Glutamatergic neuron (in vitro differentiated cells): Measurements from ENCODE around the gene SLAIN2. TPM values are rescaled to one million over a fixed set of nuclear protein-coding genes. Genes with fewer than 3 reads are reported as not detected.

Experiments used
- DNase-seq: peaks from one replicate; pipeline ENCODE4 v3.0.0; 2022
- H3K27ac Mint-ChIP-seq: one replicate; pipeline ENCODE4 v1.8.0; 2020; ENCODE audit warnings: mild to moderate bottlenecking, mixed read lengths, inconsistent platforms; ENCODE audit not compliant: unreplicated experiment
- H3K27me3 Mint-ChIP-seq: one replicate; pipeline ENCODE4 v1.8.0; 2020; ENCODE audit warnings: mild to moderate bottlenecking, moderate library complexity, mixed read lengths, inconsistent platforms; ENCODE audit not compliant: unreplicated experiment
- H3K36me3 Mint-ChIP-seq: one replicate; pipeline ENCODE4 v1.8.0; 2020; ENCODE audit warnings: mild to moderate bottlenecking, mixed read lengths, inconsistent platforms; ENCODE audit not compliant: unreplicated experiment
- H3K4me1 Mint-ChIP-seq: one replicate; pipeline ENCODE4 v1.8.0; 2020; ENCODE audit warnings: mild to moderate bottlenecking, low read depth, mixed read lengths, inconsistent platforms; ENCODE audit not compliant: unreplicated experiment
- H3K4me3 Mint-ChIP-seq: one replicate; pipeline ENCODE4 v1.8.0; 2020; ENCODE audit warnings: mild to moderate bottlenecking, mixed read lengths, inconsistent platforms; ENCODE audit not compliant: unreplicated experiment
- H3K9me3 Mint-ChIP-seq: one replicate; pipeline ENCODE4 v1.8.0; 2020; ENCODE audit warnings: mild to moderate bottlenecking, moderate library complexity, mixed read lengths, inconsistent platforms; ENCODE audit not compliant: unreplicated experiment
- total RNA-seq: library from RNA; stranded (reverse); fragmentation: NEBNext Ultra II Directional; extraction: Animal tissue kit (Norgen Biotek cat#: 25700); gene quantifications from one replicate; pipeline ENCODE4 v1.2.1, GENCODE V29; 2021; ENCODE audit not compliant: unreplicated experiment
- TF ChIP-seq, protein P1 (sequence below): fragments of 200-600 bp; sonication (generic); IDR thresholded peaks from one replicate; pipeline ENCODE4 v1.5.0; 2021; ENCODE audit not compliant: partially characterized antibody, unreplicated experiment

SLAIN2 gene
- total RNA-seq, 1 donor from 2014 or later: 72.6 TPM

DNA sequence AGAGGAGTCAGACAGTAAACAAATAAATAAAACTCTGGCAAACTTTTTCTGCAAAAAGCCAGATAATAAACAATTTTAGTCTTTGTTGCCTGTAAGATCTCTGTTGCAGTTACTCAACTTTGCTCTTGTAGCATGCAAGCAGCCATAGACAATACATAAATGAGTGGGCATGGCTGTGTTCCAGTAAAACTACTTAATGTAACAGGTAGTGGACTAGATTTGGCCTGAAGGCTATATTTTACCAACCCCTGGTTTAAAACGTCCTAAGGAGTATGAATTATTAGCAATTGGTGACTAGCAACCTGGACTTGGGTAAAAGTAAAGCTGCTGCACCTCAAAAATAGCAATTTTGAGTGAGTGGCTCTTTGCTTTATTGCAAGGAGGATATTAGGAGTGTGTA, 30.9 kb downstream of the SLAIN2 start:
- peaks cover 1% of the 10 kb centered on the region for H3K27me3 Mint-ChIP-seq
- no peaks in the 10 kb centered on the region for H3K36me3 Mint-ChIP-seq
- H3K9me3 Mint-ChIP-seq: peaks cover 3% of the 10 kb centered on the region
- TF ChIP-seq, protein P1, sequence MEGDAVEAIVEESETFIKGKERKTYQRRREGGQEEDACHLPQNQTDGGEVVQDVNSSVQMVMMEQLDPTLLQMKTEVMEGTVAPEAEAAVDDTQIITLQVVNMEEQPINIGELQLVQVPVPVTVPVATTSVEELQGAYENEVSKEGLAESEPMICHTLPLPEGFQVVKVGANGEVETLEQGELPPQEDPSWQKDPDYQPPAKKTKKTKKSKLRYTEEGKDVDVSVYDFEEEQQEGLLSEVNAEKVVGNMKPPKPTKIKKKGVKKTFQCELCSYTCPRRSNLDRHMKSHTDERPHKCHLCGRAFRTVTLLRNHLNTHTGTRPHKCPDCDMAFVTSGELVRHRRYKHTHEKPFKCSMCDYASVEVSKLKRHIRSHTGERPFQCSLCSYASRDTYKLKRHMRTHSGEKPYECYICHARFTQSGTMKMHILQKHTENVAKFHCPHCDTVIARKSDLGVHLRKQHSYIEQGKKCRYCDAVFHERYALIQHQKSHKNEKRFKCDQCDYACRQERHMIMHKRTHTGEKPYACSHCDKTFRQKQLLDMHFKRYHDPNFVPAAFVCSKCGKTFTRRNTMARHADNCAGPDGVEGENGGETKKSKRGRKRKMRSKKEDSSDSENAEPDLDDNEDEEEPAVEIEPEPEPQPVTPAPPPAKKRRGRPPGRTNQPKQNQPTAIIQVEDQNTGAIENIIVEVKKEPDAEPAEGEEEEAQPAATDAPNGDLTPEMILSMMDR: no peak
- no peak overlapping the region for H3K4me3 Mint-ChIP-seq
- DNase-seq: no peak
- H3K27ac Mint-ChIP-seq: no peak overlapping the region
- peaks cover 10% of the 10 kb centered on the region for H3K4me1 Mint-ChIP-seq

DNA sequence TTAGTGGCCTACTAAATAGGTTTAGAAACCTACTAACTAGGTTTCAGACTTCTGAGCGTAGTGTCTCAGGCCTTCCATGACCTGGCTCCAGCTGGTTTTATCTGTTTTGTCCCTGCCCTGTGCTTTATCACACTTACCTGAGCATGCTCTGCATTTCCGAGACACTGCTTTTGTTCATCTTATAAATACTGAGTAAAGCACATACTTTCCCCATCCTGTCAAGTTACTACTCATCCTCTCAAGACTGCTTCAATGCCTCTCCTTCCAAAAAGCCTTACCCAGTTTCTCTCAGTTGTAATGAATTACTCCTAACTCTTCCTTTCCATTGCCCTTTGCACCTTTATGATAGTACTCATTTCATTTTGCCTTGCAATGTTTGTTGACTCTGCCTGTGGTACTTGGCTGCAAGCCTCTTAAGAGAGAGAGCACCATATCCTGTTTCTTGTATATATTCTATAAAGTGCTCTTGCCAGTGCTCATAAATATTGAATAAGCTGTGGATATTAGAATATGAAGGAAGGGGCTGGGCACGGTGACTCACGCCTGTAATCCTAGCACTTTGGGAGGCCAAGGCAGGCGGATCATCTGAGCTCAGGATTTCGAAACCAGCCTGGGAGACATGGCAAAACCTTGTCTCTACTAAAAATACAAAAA, 34.4 kb downstream of the SLAIN2 start:
- Mint-ChIP-seq H3K36me3 (no peaks in the 10 kb centered on the region), H3K27ac (peak overlapping the region; percentile 7), H3K4me3 (no peak overlapping the region), H3K9me3 (peaks cover 3% of the 10 kb centered on the region), H3K4me1 (peaks cover 12% of the 10 kb centered on the region), H3K27me3 (peaks cover 1% of the 10 kb centered on the region)
- TF ChIP-seq, protein P1: no peak
- no peak for DNase-seq

DNA sequence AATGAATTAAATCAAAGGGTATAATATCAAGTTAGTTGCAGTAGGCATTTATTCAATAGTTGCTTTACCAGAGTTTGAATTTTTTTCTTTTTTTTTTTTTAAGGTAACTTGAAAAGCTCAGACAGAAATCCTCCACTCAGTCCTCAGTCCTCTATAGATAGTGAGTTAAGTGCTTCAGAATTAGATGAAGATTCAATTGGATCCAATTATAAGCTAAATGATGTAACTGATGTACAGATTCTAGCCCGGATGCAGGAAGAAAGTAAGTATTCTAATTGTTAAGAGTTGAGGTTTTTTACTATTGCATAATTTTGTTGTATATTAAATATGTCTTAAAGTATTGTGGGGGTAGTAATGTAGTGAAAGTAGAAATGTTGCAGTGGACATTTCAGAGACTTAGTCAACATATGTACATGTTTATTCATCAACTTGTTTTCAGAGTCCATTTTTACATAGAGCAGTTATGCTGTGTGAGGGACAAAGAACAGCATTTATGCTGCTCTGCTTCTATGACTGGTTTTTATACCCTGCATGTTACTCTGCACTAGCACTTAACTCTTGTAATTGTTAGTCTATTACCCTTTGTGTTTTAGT, 38.4 kb downstream of the SLAIN2 start:
- TF ChIP-seq, protein P1: no peak
- DNase-seq: no peak
- H3K4me1 Mint-ChIP-seq: peaks cover 12% of the 10 kb centered on the region
- H3K9me3 Mint-ChIP-seq: no peaks in the 10 kb centered on the region
- H3K27ac Mint-ChIP-seq: no peak overlapping the region
- H3K4me3 Mint-ChIP-seq: no peak overlapping the region
- H3K27me3 Mint-ChIP-seq: no peaks in the 10 kb centered on the region
- H3K36me3 Mint-ChIP-seq: no peaks in the 10 kb centered on the region

DNA sequence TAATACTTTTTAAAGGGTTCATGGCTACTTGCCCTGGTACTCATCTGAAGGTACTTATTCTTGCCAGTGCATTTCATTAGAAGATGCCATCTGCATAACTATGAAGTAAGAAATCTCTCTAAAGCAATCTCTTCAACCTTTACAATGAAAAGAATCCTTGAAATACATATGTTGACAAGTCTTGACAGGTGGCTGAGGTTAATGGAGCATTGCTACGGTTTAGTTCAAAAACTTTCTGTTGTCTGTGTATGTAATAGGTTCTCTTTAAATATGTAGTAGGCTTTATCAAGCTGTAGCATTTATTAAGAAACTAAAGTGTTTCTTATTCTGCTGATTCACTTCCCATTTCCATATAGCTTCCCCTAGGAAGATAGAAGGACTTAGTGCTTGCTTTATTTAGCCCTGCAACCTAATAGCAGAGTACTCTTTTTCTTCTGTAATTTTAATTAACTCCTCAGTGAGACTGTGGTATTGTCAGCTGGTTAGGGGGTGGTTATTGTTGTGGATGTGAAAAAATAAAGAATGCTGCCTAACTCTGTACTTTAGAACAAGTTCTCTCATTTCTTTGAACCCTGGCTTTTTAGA, 39.3 kb downstream of the SLAIN2 start:
- Mint-ChIP-seq H3K36me3 (no peaks in the 10 kb centered on the region), H3K4me1 (peaks cover 12% of the 10 kb centered on the region), H3K4me3 (no peak overlapping the region), H3K27ac (no peak overlapping the region), H3K9me3 (no peaks in the 10 kb centered on the region), H3K27me3 (no peaks in the 10 kb centered on the region)
- TF ChIP-seq, protein P1: no peak
- no peak for DNase-seq
